GM18861 (cell line): ENCODE results near the gene SHF.
"Not testable (repeated sequence)": the region's sequence is repeated elsewhere in the genome, so short reads cannot be mapped to it uniquely, and the experiment has no call there.

Source experiments
- ATAC-seq: cut with Tn5 transposase; IDR thresholded peaks from one replicate; pipeline ENCODE4 v1.9.1; 2021; ENCODE audit not compliant: unreplicated experiment

SHF gene

DNA sequence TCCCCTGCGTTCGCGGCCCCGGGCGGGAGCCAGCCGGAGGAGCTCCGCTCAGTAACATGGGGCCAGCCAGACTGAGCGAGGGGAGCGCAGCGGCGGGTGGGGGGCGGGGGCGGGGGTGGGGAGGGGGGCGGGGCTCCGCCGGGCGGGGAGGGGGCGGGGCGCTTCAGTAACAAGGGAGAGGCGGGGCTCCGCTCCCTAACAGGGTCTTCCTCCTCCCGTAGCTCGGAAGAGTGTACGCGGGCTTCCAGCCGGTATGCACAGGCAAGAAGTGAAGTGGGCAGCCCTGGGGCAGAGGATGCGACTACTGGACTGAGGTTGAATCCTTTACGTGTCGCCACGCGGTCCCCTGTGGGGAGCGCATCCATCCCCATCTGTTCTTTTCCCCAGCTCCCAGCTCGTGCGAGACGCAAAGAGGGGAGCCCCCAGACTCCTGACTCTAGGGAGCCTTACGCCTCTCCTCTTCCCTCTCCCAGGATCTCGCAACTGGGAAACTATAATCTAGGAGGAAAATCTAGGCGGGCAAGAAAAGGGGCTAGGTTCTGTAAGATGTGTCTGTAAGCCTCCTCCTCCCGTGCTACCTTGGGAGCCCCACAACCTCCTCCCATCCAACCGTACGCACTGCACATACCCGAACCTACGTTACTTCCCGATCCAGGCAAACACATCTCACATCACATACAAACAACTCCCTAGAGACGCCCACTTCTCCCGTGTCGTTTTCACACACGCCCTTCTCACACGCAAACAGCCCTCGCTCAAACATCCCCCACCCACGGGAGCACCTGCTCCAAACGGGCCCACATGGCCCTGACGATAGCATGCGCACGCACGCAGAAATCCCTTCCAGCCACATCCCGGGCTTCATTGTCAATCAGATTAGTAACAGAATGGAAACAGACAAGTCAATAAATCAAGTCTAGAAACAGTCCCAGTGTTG lies at the start of gene SHF:
SHF (minus strand) TSS at position 73 of the 937 bp plus-strand sequence; CDS start at position 58, 15 bp downstream.
- no peak for ATAC-seq

- not testable (repeated sequence) for ATAC-seq
These were observed 49.0 kb upstream of the SHF start for GRCh38 chr15:45236806-45237205.

GRCh38 chr15:45234562-45235235 lies 46.9 kb upstream of the SHF start:
- ATAC-seq: no peak

GRCh38 chr15:45231864-45232562 lies 44.2 kb upstream of the SHF start:
- no peak for ATAC-seq

DNA sequence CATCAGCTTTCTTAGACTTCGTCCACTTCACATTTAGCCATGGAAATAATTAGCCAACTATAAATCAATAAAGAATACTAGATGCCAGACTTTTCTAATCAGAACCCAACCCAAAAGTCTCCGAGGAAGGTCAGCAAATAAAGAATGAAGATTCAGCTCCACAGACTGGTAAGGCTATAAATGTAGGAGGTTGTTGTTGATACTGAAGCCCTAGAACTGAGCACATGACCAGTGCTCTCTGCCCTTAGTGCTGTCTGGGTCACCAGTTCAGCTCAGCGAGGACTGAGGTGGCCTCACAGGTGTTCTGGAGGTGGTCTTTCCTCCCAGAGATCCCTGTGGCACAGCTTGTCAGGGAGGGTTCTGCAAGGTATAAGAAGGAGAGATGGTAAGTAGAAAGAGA lies 43.4 kb upstream of the SHF start:
- no peak for ATAC-seq

DNA sequence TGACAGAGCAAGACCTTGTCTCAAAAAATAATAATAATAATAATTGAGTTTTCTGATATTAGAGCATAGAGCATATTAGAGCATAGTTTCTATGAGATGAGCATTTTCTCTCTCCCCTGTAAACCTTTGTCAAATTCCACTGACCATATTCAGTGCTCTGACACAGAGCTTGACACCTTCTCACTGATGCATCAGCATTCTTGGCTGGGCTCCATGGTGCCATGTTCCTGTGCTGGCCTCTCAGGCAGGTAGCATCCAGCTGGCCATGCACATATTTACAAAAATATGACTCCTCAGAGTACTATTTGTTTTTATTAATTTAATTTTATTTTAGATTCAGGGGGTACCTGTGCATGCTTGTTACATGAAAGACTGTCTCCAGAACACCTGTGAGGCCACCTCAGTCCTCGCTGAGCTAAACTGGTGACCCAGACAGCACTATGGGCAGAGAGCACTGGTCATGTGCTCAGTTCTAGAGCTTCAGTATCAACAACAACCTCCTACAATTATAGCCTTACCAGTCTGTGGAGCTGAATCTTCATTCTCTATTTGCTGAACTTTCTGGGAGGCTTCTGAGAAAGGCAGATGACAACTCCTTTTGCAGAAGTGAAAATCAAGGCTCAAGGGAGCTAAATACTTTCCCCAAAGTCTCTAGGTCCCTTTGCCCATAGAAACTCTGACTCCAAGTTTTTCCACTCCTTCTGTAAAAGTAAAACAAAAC lies 42.6 kb upstream of the SHF start:
- ATAC-seq: no peak

- no peak for ATAC-seq
These were observed 41.2 kb upstream of the SHF start for GRCh38 chr15:45228931-45229330.

DNA sequence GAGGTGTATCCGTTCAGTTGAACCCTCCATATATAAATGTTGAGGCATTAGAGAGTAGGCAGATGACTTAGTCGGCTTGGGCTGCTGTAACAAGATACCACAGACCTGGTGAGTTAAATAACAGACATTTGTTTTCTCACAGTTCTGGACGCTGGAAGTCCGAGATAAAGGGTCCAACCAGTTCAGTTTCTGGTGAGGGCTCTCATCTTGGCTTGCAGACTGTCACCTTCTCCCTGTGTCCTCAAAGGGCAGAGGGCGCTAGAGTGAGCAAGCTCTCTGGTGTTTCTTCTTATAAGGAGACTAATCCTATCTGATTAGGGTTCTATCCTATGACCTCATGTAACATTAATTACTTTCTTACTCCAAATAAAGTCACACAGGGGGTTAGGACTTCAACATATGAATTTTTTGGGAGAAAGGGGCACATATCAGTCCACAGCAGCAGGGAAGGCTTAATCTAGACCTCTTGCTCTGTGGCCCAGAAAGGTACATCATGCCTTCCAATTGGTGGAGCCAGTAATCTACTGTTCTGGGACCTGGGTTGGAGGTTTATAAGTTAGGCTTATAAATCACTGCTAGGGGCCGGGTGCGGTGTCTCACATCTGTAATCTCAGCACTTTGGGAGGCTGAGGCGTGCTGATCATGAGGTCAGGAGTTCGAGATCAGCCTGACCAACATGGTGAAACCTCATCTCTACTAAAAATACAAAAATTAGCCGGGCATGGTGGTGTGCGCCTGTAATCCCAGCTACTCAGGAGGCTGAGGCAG lies 37.9 kb upstream of the SHF start:
- no peak for ATAC-seq

- ATAC-seq: no peak
These were observed 37.0 kb upstream of the SHF start for GRCh38 chr15:45224621-45225217.

GRCh38 chr15:45221967-45222366 lies 34.2 kb upstream of the SHF start:
- no peak for ATAC-seq

DNA sequence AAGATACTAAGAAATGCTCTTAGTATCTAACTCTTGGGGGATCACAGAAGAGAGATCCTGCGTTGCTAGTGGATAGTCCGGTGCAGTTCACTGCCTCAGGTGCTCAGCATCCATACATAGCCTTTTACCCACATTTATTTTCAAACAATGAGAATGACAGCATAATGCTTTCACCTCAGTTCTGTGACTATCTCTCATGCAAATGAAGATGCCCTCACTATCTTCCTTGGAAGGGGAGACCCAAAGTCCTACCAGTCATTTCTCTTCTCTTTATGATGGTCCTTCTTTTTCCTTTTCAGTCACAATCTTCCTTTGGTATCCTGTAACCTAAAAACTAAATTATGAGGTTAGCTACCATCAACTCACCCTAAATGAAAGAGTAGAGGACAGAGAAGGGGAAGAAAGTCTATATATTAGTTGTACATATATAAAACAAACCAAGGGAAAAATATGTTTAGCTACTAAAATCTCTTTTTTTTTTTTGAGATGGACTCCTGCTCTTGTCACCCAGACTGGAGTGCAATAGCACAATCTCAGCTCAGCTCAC lies 33.4 kb upstream of the SHF start:
- no peak for ATAC-seq

GRCh38 chr15:45212493-45212892 lies 24.7 kb upstream of the SHF start:
- no peak for ATAC-seq

DNA sequence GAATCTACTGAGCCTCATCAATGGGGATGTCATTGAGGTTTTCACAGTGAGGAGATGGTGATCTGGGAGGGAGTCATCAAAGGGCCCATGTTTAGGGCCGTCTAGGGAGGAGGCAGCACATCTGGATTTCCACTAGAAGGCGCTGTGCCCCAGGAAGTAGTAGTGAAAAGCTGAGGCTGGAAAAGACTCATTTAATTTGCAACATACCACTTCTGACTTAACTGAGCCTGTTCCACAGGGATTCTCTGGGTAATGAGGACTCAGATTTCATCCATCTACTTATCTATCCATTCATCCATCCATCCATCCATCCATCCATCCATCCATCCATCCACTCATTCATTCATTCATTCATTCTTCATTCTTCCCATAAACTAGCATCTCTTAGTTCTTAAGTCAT lies 17.4 kb upstream of the SHF start:
- ATAC-seq: no peak

DNA sequence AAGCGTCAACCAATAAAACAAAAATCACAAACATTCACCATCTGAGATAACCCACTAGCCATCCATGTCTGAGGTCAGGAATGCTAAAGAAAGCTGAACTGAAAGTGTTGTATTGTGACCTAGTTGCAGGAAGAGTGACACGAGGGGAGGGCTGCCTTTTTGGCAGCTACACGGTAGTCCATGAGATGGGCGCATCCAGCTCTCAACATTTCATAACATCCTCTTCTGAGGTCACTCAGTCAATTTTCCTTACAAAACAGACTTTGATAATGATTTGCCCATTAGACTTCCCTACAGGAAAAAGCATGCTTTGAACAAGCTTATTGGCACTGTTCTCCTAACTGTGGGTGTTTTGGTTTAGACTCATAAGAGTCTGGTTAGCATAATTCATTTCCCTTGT lies 15.4 kb upstream of the SHF start:
- ATAC-seq: no peak

GRCh38 chr15:45201869-45202268 lies 14.1 kb upstream of the SHF start:
- ATAC-seq: no peak

DNA sequence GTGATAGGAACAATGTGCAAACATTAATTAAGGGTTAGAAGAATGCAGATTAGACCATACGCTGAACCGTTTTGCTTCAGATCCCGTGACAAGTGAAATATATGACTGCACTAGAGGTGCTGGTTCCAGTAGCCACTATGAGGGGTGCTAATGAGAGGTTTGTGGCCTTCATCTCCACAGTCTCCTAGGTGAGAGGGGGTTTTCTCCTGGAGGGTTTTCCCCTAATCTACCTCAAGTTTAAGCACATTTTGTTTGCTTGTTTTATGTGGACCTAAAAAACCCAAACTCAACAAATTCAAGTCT lies 13.7 kb upstream of the SHF start:
- ATAC-seq: no peak

GRCh38 chr15:45200799-45201556 lies 13.2 kb upstream of the SHF start:
- ATAC-seq: no peak

GRCh38 chr15:45200001-45200798 lies 12.4 kb upstream of the SHF start:
- peak; percentile 43 for ATAC-seq
